GM19455 (cell line): ENCODE measurements around the gene CAPN10.

Source experiments
- ATAC-seq: cut with Tn5 transposase; IDR thresholded peaks from one replicate; pipeline ENCODE4 v1.9.1; 2021; ENCODE audit not compliant: unreplicated experiment

The CAPN10 gene

DNA sequence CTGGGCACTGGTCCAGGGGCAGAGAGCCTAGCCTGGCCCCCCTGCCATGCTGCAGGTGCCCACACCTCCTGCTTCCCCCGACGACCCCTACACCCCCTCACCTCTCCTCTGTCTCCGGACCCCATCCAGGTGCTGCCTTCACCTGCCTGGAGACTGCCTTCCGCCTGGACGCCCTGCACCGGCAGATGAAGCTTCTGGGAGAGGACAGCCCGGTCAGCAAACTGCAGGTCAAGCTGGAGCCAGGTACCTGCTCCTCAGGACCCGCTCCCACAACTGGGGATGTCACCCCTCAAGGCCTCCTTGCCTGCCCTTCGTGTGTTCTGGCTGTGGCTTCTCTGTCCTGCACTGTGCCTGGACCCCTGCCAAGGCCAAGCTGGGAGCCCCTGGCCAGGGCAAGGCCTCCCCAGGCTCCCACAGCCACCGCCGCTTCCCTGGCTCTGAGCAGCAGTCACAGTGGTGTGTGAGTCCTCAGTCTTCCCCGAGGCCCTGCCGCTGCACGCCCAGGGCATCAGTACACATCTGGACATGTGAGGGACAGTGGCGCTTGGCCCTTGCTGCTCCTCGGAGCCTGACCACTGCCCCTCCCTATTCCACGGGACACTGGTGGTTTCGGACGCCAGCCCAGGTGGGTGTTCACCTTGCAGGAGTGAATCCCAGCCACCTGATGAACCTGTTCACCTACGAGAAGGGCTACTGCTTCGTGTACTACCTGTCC lies 12.0 kb upstream of the CAPN10 start:
- no peak for ATAC-seq

GRCh38 chr2:240575101-240575965 lies 11.2 kb upstream of the CAPN10 start:
- ATAC-seq = no peak

DNA sequence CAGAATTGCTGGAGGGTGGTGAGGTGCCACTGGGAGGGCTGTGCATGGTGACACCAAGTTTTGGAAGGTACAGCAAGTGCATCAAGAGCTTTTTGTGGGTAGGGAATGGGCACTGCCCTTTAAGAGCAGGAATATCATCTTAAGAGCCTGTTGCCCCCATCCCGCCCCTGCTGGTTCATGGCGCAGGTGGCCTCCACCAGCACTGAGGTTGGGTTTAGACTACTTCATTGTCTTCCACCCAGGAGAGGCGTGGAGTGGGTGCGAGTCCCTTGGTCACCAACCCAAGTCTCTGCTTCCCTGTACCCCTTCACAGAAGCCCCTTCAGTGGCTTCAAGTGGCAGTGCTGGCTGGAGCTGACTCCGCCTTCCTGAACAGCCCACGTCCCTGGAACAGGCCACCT lies 10.5 kb upstream of the CAPN10 start:
- no peak for ATAC-seq

GRCh38 chr2:240576436-240577205 lies 9.9 kb upstream of the CAPN10 start:
- ATAC-seq = no peak

GRCh38 chr2:240577281-240578109 lies 9.0 kb upstream of the CAPN10 start:
- no peak for ATAC-seq

GRCh38 chr2:240578110-240578450 lies 8.5 kb upstream of the CAPN10 start:
- ATAC-seq = no peak

GRCh38 chr2:240578488-240578887 lies 8.0 kb upstream of the CAPN10 start:
- no peak for ATAC-seq

DNA sequence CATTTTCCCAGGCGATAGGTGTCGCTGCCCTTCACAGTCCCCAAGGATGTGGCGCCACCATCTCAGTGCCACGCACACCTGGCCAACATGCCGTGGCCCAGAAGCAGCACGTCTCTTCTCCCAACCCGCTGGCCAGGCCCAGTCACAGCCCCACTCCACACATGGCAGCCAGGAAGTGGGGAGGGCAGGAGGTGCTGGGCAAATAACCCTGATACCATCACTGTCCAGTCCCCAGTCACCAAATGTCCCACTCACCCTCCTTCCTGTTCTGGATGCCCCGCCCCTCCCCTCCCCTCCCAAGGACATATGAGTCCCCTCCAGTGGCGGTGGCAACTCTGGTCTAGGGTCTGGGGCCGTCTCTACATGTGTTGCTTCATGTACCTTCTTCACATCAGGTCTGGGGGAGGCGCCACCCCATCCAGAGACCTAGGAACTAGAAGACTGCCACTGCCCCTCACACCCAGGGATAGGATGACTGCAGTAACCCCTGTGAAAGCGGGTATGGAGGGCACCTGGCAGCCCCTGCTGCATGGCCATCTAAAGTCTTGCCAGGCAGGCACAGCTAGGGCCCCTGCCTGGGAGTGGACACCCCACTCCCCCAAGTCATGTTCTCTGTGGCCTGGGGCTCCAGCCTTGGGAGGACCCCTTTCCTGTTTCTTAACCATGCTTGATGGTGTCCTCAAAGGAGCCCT lies 7.3 kb upstream of the CAPN10 start:
- ATAC-seq = peak; percentile 9

GRCh38 chr2:240579771-240580614 lies 6.5 kb upstream of the CAPN10 start:
- ATAC-seq = peak; percentile 42

DNA sequence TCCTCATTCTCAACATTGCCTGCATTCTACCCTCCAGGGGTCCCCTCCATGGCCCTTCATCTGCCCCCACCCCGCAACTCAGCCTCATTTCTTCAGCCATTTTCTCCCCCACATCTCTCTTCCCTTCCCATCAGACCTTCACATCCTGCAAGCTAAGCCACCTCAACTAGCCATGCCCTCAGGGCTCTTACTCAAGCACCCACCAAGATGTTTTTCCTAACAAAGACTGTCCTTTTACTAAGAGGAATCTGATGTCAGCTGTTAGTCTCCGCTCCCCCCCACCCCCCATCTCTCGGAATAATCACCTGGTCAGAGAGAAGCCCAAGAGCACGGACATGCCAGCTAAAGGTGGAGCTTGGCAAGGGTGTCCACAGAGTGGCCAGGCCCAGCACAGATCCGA lies 4.7 kb upstream of the CAPN10 start:
- ATAC-seq = no peak

DNA sequence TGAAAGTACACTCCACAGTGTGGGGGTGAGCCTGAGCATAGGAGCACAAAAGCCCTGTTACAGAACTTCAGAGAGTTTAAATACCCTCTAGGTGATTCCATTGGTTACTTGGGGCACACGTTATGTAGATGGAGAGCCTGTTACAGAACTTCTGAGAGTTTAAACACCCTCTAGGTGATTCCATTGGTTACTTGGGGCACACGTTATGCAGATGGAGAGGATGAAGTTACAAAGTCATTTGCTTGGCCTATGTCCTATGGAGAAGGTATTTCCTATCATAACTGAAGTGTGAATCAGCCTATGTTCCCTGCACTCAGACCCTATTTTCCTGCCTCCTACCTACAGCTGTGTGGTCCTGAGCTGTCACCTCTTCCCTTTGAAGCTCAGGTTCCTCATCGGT lies 3.8 kb upstream of the CAPN10 start:
- ATAC-seq = no peak

DNA sequence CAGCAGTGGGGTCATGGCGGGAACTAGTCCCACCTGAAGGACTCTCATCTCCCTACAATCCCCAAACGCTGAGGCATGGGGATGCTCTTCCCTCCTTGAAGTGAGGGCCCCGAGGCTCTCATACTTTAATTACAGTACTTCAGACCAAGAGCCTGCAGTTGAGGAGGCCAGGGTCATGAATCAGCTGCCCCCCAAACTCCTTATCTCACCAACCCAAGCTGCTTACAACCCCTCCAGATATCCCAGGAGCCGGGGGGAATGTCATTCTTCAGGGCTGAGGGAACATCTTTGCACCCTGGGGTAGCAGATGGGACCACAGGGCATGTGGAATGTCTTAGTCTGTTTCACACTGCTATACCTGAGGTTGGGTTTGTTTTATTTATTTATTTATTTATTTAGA lies 2.8 kb upstream of the CAPN10 start:
- ATAC-seq = no peak

- peak; percentile 65 for ATAC-seq
Measured at GRCh38 chr2:240584486-240585031, 2.0 kb upstream of the CAPN10 start.

- ATAC-seq = peak; percentile 11
Measured at GRCh38 chr2:240585101-240585500, 1.4 kb upstream of the CAPN10 start.

GRCh38 chr2:240585681-240586197 lies 795 bp upstream of the CAPN10 start:
- ATAC-seq = no peak

- no peak for ATAC-seq
Measured at GRCh38 chr2:240586919-240587800, 626 bp downstream of the CAPN10 start.

DNA sequence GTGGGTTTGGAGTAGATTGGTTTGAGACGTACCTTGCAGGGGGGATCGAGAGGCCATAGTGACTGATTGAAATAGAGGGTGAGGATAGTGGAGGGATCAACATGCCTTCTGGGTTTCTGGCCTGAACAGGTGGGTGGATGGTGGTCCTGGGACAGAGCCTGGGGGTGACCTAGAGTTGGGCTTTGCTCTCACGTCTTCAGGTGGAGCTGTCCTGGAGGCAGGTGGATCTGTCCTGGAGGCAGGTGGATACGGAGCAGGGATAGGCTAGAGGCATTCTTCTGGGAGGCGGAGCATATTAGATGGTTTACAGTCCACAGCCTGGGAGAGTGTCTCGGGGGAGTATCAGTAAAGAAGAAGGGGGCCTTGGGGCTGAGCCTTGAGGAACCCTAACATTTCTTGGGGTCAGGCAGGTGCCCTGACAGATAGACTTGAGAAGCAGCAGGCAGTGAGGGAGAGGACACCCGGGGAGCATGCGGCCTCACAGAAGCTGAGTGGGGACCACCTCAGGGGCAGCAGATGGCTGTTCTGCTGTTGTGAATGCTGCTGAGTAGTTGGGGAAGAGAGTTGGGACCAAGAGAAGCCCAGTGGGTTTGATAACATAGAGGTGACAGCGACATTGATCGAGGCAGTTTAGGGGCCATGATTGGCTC lies 1.6 kb downstream of the CAPN10 start:
- no peak for ATAC-seq
